ENCODE data around the gene GRAP2. TPM values are rescaled to one million over a fixed set of nuclear protein-coding genes. Genes with fewer than 3 reads are reported as not detected.

Gene GRAP2
- total and polyA plus RNA-seq, 2 donors (not counting 3 experiments of a cell fraction or from before 2014, with no cell fraction given), result 0.04 TPM; not detected in 1

DNA sequence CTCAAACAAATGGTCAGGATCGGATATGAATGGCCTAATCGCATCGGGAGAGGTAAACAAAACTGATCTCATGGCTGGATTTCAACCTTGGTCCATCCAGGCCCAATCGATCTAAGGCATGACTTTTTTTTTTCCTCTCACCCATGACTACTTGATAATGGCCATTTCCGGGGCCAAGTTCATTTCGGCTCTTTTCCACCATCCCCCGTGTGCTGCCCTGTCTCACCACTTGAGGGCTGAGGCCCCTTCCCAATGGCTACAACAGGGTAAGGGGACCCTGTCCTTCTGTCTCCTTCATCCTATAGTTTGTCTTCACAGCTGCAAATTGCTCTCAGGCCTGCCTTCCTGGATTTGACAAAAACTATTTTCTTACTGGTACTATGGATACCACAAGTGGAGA, 26.7 kb downstream of the GRAP2 start:
- FAIRE-seq, result no peak
- Histone ChIP-seq H3K4me2 (ENCODE audit: insufficient read depth, low read length) (no peak overlapping the region), H3K9ac (replicated peaks; ENCODE audit: extremely low read depth, insufficient read depth, low read length) (no peak overlapping the region), H3K4me3 (replicated peaks in 1 of 3; ENCODE audit: insufficient read depth in 1 of 3, low read depth in 1 of 3, low read length in 3 of 3) (no peak overlapping the region), H3K4me1 (ENCODE audit: control insufficient read depth, extremely low read depth, insufficient read depth, low read length) (no peaks in the 10 kb centered on the region), H3K27me3 (ENCODE audit: control insufficient read depth in 2 of 2, insufficient read depth in 2 of 2, low read length in 2 of 2) (peaks cover 22 to 25% of the 10 kb centered on the region in 2 experiments), H3K9me3 (replicated peaks; ENCODE audit: control insufficient read depth, insufficient read depth, low read length) (no peaks in the 10 kb centered on the region), H2AFZ (ENCODE audit: low read depth, low read length) (no peak overlapping the region), H3K27ac (ENCODE audit: insufficient read depth, low read depth, low read length) (no peak overlapping the region), H3K9me1 (replicated peaks; ENCODE audit: control insufficient read depth, extremely low read depth, insufficient read depth, low read length) (no peaks in the 10 kb centered on the region), H3K36me3 (ENCODE audit: control insufficient read depth in 2 of 2, extremely low read depth in 1 of 2, insufficient read depth in 2 of 2, low read length in 2 of 2) (no peaks in the 10 kb centered on the region), H3K79me2 (ENCODE audit: control insufficient read depth, insufficient read depth, low read length) (no peaks in the 10 kb centered on the region), H4K20me1 (replicated peaks; ENCODE audit: control insufficient read depth, extremely low read depth, insufficient read depth, low read length) (no peaks in the 10 kb centered on the region)
- POLR2A ChIA-PET, result no interaction called here
- no peak for DNase-seq (ENCODE audit: low read depth, low spot score)
- no TSS peak for BruUV-seq (replicated peaks)
- intact Hi-C loops (cut with micrococcal nuclease) (no loop called here), dilution Hi-C loops (cut with MboI; ENCODE audit: extremely low pct_ligation_motif_present, low sequenced_read_pairs) (no loop called here)
- CTCF ChIA-PET, result no interaction called here
- TF ChIP-seq EZH2 (IDR thresholded peaks at IDR 0.05; ENCODE audit: borderline replicate concordance, low read depth, low read length, severe bottlenecking), result no peak
- TF ChIP-seq POLR2AphosphoS5 (IDR thresholded peaks at IDR 0.05; ENCODE audit: insufficient read depth, low read depth, low read length), result no peak
- TF ChIP-seq, protein P1, sequence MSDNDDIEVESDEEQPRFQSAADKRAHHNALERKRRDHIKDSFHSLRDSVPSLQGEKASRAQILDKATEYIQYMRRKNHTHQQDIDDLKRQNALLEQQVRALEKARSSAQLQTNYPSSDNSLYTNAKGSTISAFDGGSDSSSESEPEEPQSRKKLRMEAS (IDR thresholded peaks at IDR 0.05; ENCODE audit: insufficient read depth, insufficient read length), result no peak
- no peak for TF ChIP-seq POLR2A (IDR thresholded peaks at IDR 0.05; ENCODE audit: low read depth, low read length)
- TF ChIP-seq JUN (IDR thresholded peaks at IDR 0.05; ENCODE audit: borderline replicate concordance, insufficient read depth, insufficient read length, low read depth), result no peak
- TF ChIP-seq FOS (IDR thresholded peaks at IDR 0.05; ENCODE audit: borderline replicate concordance, insufficient read depth, low read length), result no peak
- no peak for TF ChIP-seq GATA2 (IDR thresholded peaks at IDR 0.05; ENCODE audit: insufficient read depth, insufficient read length, low read depth, low read length)
- no peak for TF ChIP-seq MYC (IDR thresholded peaks at IDR 0.05; ENCODE audit: low read depth, low read length)
- TF ChIP-seq, protein P2, sequence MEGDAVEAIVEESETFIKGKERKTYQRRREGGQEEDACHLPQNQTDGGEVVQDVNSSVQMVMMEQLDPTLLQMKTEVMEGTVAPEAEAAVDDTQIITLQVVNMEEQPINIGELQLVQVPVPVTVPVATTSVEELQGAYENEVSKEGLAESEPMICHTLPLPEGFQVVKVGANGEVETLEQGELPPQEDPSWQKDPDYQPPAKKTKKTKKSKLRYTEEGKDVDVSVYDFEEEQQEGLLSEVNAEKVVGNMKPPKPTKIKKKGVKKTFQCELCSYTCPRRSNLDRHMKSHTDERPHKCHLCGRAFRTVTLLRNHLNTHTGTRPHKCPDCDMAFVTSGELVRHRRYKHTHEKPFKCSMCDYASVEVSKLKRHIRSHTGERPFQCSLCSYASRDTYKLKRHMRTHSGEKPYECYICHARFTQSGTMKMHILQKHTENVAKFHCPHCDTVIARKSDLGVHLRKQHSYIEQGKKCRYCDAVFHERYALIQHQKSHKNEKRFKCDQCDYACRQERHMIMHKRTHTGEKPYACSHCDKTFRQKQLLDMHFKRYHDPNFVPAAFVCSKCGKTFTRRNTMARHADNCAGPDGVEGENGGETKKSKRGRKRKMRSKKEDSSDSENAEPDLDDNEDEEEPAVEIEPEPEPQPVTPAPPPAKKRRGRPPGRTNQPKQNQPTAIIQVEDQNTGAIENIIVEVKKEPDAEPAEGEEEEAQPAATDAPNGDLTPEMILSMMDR (IDR thresholded peaks at IDR 0.05; ENCODE audit: extremely low read depth in 1 of 2, insufficient read depth in 1 of 2, low read depth in 1 of 2, low read length in 2 of 2), result no peak

Data from endothelial cell of umbilical vein (primary cell).